Measurements from ENCODE around the gene KIAA1549. TPM values are rescaled to one million over a fixed set of nuclear protein-coding genes. Genes with fewer than 3 reads are reported as not detected.

KIAA1549 gene
- total and polyA plus RNA-seq, 2 of the 8 experiments (the other 6 are each of a cell fraction or from before 2014, with no cell fraction given) = 6.5 to 17.3 TPM

- no peak overlapping the region for H4K5ac ChIP-seq (ENCODE audit: insufficient read length, low read depth, low read length)
- H3K27me3 ChIP-seq (replicated peaks in 1 of 4; ENCODE audit: control insufficient read depth in 3 of 4, extremely low read depth in 1 of 4, insufficient read depth in 3 of 4, low read length in 3 of 4) = peaks cover 0 to 5% (median 3%) of the 10 kb centered on the region in 4 experiments; a peak in 4 of 7 replicates
- no peaks in the 10 kb centered on the region for H3K36me3 ChIP-seq (ENCODE audit: control insufficient read depth in 2 of 4, insufficient read depth in 4 of 4, low read length in 3 of 4)
- H3K4ac ChIP-seq (replicated peaks; ENCODE audit: insufficient read length, low read depth, low read length) = no peak overlapping the region
- H3K79me1 ChIP-seq (ENCODE audit: low read depth, low read length) = no peaks in the 10 kb centered on the region
- no peaks in the 10 kb centered on the region for H3K4me1 ChIP-seq (replicated peaks in 1 of 4; ENCODE audit: control insufficient read depth in 3 of 4, insufficient read depth in 4 of 4, low read length in 3 of 4)
- no peak overlapping the region for H2AFZ ChIP-seq (ENCODE audit: low read length)
- H3K79me2 ChIP-seq (ENCODE audit: control insufficient read depth in 1 of 2, insufficient read depth in 2 of 2, low read length in 2 of 2) = no peaks in the 10 kb centered on the region
- no peak overlapping the region for H4K8ac ChIP-seq (ENCODE audit: extremely low read depth, insufficient read depth, low read length)
- FAIRE-seq (no peak), DNase-seq (ENCODE audit: low read depth in 1 of 2, low spot score in 2 of 2) (no peak)
- TF ChIP-seq KDM4A (IDR thresholded peaks at IDR 0.05; ENCODE audit: low read depth, low read length, severe bottlenecking) (no peak), HDAC2 (IDR thresholded peaks at IDR 0.05; ENCODE audit: borderline replicate concordance in 1 of 2, low read depth in 2 of 2, low read length in 2 of 2) (peak in 1 of 2 experiments; percentile 70; a peak in 1 of 4 replicates), KDM1A (IDR thresholded peaks at IDR 0.05; ENCODE audit: borderline replicate concordance, low read length) (peak; percentile 84)
- POLR2A ChIA-PET (ENCODE audit: partially characterized antibody) = no interaction called here
- no peaks in the 10 kb centered on the region for H4K20me1 ChIP-seq (replicated peaks in 1 of 2; ENCODE audit: control insufficient read depth in 1 of 2, insufficient read depth in 2 of 2, low read length in 2 of 2)
- H3K18ac ChIP-seq (ENCODE audit: extremely low read depth, low read length) = no peak overlapping the region
- H3K23ac ChIP-seq (ENCODE audit: insufficient read length) = no peak overlapping the region
- no peak overlapping the region for H2BK15ac ChIP-seq (ENCODE audit: low read length)
- no peak overlapping the region for H3K14ac ChIP-seq (ENCODE audit: insufficient read length)
- H2BK20ac ChIP-seq (ENCODE audit: low read length) = no peak overlapping the region
- H3K23me2 ChIP-seq (ENCODE audit: low read depth, low read length) = no peaks in the 10 kb centered on the region
- no peak overlapping the region for H3K27ac ChIP-seq (ENCODE audit: low read depth, low read length)
- H3K4me3 ChIP-seq (ENCODE audit: extremely low read depth in 1 of 4, insufficient read depth in 2 of 4, low read depth in 3 of 4, low read length in 4 of 4) = no peak overlapping the region
- no peak overlapping the region for H3K4me2 ChIP-seq (ENCODE audit: insufficient read depth in 1 of 2, low read depth in 2 of 2, low read length in 2 of 2)
- peaks cover 0 to 8% of the 10 kb centered on the region in 2 experiments; a peak in 2 of 4 replicates for H3K9me3 ChIP-seq (ENCODE audit: insufficient read depth in 2 of 2, low read depth in 1 of 2, low read length in 1 of 2)
- no peak overlapping the region for H2BK5ac ChIP-seq (ENCODE audit: low read depth, low read length)
- H3K9ac ChIP-seq (replicated peaks in 1 of 4; ENCODE audit: extremely low read depth in 1 of 4, low read depth in 3 of 4, low read length in 3 of 4) = no peak overlapping the region
- no peak overlapping the region for H3K56ac ChIP-seq (replicated peaks; ENCODE audit: insufficient read length, low read depth, low read length)
- H2BK120ac ChIP-seq (replicated peaks; ENCODE audit: low read depth, low read length) = no peak overlapping the region
- H2AK5ac ChIP-seq (ENCODE audit: low read depth, low read length) = no peak overlapping the region
- 100% methylated on average over 1 of the region's 1 CpG; no CpG with 5 or more reads in 1 of the 2 experiments for WGBS, 2 experiments (ENCODE audit: extremely low coverage in 1 of 2, insufficient coverage in 1 of 2, insufficient read length in 1 of 2, insufficient replicate concordance in 2 of 2, low coverage in 1 of 2, low lambda C conversion rate in 2 of 2, missing lambda C conversion rate in 1 of 2)
- no peak overlapping the region for H2BK12ac ChIP-seq (ENCODE audit: low read depth, low read length)
- CTCF ChIA-PET (ENCODE audit: partially characterized antibody) = interaction anchor here (0.9 to 2.3 kb wide), 2 partner anchors 19 to 101 kb away, joined by 3 to 5 read pairs; no protein-coding TSS in a partner anchor
- H4K91ac ChIP-seq (replicated peaks; ENCODE audit: insufficient read length, low read length) = no peak overlapping the region
Measured at GRCh38 chr7:138987686-138988085, 6.5 kb upstream of the KIAA1549 start.

Measured in H1 (cell line).